HUES64 (cell line): ENCODE data around the gene RLBP1.

Experiments
- H3K27ac ChIP-seq: 2 replicates; pipeline ENCODE4 v1.7.0; 2013; ENCODE audit warnings: low read depth, low read length, inconsistent platforms
- H3K27me3 ChIP-seq: 2 replicates; pipeline ENCODE4 v1.6.1; 2013; ENCODE audit warnings: mild to moderate bottlenecking, low read length; ENCODE audit not compliant: insufficient read depth
- H3K36me3 ChIP-seq: 2 replicates; pipeline ENCODE4 v1.6.1; 2013; ENCODE audit warnings: mild to moderate bottlenecking, low read length; ENCODE audit not compliant: insufficient read depth
- H3K4me1 ChIP-seq: 2 replicates; pipeline ENCODE4 v1.6.1; 2013; ENCODE audit warnings: mild to moderate bottlenecking, low read length, moderate library complexity; ENCODE audit not compliant: insufficient read depth
- H3K4me3 ChIP-seq: 2 replicates; pipeline ENCODE4 v1.5.1; 2013; ENCODE audit warnings: mild to moderate bottlenecking, low read length, moderate library complexity
- H3K9ac ChIP-seq: 2 replicates; pipeline ENCODE4 v1.6.1; 2013; ENCODE audit warnings: mild to moderate bottlenecking, low read depth, low read length
- H3K9me3 ChIP-seq: 2 replicates; pipeline ENCODE4 v1.6.1; 2013; ENCODE audit warnings: low read depth, low read length; ENCODE audit not compliant: insufficient read depth
- WGBS: fragments of 150-250, 120-280 bp; methylation state at CpG from one replicate; pipeline ENCODE4 v1.1.7; 2013; ENCODE audit warnings: missing lambda C conversion rate; 5-methylcytosine and 5-hydroxymethylcytosine counted together

Gene RLBP1

GRCh38 chr15:89227425-89227824, 6.0 kb upstream of the RLBP1 start:
- H3K36me3 ChIP-seq: no peaks in the 10 kb centered on the region
- 70% methylated on average over 7 of the region's 7 CpGs for WGBS
- H3K4me3 ChIP-seq: no peak overlapping the region
- H3K4me1 ChIP-seq: no peaks in the 10 kb centered on the region
- no peaks in the 10 kb centered on the region for H3K9me3 ChIP-seq
- H3K27me3 ChIP-seq: no peaks in the 10 kb centered on the region
- no peak overlapping the region for H3K27ac ChIP-seq
- no peak overlapping the region for H3K9ac ChIP-seq

DNA sequence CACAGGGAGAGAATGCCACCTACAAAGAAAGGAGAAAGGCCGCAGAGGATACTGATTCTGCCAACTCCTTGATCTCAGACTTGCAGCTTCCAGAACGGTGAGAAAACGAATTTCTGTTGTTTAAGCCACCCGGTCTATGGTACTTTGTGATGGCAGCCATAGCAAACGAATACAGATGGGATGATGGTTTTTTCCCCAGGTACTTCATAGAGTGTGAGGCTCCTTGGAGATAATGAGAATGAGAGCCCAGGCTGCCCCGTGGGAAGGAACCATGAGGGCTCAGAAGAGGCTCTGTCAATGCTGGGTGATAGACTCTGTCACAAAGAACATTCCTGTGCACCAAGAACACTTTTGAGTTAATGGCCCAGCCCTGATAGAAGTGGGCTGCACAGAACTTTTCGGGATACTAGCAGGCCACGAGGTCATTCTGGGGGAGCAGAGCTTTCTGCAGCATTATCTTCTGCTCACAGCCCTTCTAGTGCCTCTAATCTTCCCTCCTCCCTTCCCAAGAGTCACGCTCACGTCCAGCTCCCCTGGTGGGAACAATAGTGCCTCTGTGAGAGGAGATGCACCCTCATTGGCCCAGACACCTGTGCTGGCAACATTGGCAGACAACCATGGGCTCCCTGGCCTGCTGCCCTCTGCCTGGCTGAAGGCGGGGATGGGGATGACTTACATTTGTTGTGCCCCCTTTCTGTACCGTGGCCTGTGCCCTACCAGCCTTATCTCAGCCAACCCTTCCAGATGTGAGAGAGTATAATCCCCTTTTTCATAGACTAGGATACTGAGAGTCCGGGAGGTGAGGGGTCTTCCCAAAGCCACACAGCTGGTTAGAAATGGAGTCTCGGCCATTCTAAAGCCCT, 5.2 kb upstream of the RLBP1 start:
- Histone ChIP-seq H3K36me3 (no peaks in the 10 kb centered on the region), H3K9me3 (no peaks in the 10 kb centered on the region), H3K9ac (no peak overlapping the region), H3K27ac (no peak overlapping the region), H3K27me3 (no peaks in the 10 kb centered on the region), H3K4me1 (no peaks in the 10 kb centered on the region), H3K4me3 (no peak overlapping the region)
- 86% methylated on average over 14 of the region's 14 CpGs for WGBS

DNA sequence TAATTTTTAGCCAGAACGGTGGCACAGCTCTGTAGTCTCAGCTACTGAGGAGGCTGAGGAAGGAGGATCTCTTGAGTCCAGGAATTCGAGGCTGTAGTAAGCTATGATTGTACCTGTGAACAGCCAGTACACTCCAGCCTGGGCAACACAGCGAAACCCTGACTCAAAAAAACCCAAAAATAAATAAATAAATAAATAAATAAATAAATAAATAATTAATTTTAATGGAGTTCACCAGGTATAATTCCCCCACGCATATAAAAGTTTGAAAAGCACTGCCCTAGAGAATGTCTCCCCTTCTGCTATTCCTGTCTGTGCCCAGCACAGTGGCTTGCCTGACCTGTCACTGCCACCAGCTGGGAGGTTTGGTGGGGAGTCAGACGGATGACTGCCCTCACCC, 4.2 kb upstream of the RLBP1 start:
- no peak overlapping the region for H3K27ac ChIP-seq
- no peaks in the 10 kb centered on the region for H3K36me3 ChIP-seq
- no peak overlapping the region for H3K4me3 ChIP-seq
- H3K9me3 ChIP-seq: no peaks in the 10 kb centered on the region
- 97% methylated on average over 2 of the region's 5 CpGs for WGBS
- H3K9ac ChIP-seq: no peak overlapping the region
- H3K4me1 ChIP-seq: no peaks in the 10 kb centered on the region
- H3K27me3 ChIP-seq: no peaks in the 10 kb centered on the region

- Histone ChIP-seq H3K36me3 (no peaks in the 10 kb centered on the region), H3K9me3 (no peaks in the 10 kb centered on the region), H3K27me3 (no peaks in the 10 kb centered on the region), H3K9ac (no peak overlapping the region), H3K4me3 (no peak overlapping the region), H3K4me1 (no peaks in the 10 kb centered on the region), H3K27ac (no peak overlapping the region)
- 89% methylated on average over 8 of the region's 8 CpGs for WGBS
Measured at GRCh38 chr15:89218531-89218930, 2.8 kb downstream of the RLBP1 start.

GRCh38 chr15:89217686-89218376, 3.5 kb downstream of the RLBP1 start:
- H3K27me3 ChIP-seq: no peaks in the 10 kb centered on the region
- H3K9ac ChIP-seq: no peak overlapping the region
- no peak overlapping the region for H3K27ac ChIP-seq
- H3K4me1 ChIP-seq: no peaks in the 10 kb centered on the region
- H3K36me3 ChIP-seq: no peaks in the 10 kb centered on the region
- H3K4me3 ChIP-seq: no peak overlapping the region
- 87% methylated on average over 4 of the region's 6 CpGs for WGBS
- H3K9me3 ChIP-seq: no peaks in the 10 kb centered on the region

DNA sequence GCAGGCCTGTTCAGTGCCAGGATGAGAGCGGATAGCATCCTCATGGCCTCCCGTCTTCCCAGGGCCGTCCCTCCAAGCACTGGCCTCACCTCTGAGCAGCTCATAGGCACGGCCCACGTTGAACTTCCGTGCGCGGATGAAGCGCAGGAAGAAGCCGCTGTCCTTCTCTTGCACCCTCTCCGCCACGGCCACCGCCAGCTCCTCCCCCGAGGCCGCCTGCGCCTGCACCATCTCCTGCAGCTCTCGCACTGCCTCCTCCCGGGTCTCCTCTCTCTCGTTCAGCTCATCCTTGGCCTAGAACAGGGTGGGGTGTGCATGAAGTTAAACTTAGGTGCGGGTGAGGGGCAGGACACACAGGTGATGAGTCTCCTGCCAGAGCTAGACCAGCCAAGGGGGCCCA, 4.3 kb downstream of the RLBP1 start:
- no peaks in the 10 kb centered on the region for H3K4me1 ChIP-seq
- H3K4me3 ChIP-seq: no peak overlapping the region
- H3K27me3 ChIP-seq: no peaks in the 10 kb centered on the region
- H3K9ac ChIP-seq: no peak overlapping the region
- H3K36me3 ChIP-seq: no peaks in the 10 kb centered on the region
- 95% methylated on average over 20 of the region's 20 CpGs for WGBS
- H3K27ac ChIP-seq: no peak overlapping the region
- no peaks in the 10 kb centered on the region for H3K9me3 ChIP-seq

DNA sequence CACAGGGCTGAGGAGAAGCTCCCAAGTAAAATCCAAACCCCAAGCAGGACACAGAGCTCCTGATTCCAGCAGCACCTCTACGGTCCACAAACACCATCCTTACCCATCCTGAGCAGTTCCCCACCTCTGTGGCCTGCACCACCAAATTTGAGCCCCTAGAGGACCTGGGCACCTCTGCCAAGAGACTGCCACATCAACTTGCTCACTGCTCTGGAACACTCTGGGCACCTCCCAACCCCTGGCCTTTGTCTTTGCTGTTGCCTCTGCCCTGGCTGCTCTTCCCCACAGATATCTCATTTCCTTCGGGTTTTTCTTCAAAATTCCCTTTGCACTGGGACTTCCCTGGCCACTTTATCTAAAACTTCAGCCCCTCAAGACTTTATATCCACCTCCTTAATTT, 5.8 kb downstream of the RLBP1 start:
- Histone ChIP-seq H3K27me3 (no peaks in the 10 kb centered on the region), H3K9ac (no peak overlapping the region), H3K27ac (no peak overlapping the region), H3K9me3 (no peaks in the 10 kb centered on the region), H3K36me3 (no peaks in the 10 kb centered on the region), H3K4me3 (no peak overlapping the region), H3K4me1 (no peaks in the 10 kb centered on the region)
- 86% methylated on average over 2 of the region's 2 CpGs for WGBS

DNA sequence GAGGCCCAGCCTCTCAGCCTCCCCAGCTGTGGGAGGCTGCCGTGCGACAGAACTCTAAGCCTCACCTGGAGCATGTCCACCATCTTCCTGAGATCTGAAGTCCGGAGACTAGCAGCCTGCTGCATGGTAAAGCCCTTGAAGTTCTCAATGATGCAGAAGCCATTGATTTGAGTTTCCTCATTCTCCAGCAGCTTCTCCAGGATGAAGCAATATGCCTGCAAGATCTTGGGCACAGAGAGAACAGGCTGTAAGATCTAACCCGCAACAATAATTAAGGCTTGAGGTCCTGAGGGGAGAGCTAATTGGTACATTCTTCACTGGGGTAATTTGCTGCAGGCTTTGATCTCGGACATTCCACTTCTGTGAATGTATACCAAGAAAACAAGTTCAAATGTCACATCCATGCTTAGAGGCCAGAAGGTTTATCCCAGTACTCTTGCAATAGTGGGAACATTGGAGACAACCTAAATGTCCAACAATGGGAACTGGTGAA, 9.7 kb downstream of the RLBP1 start:
- WGBS: 95% methylated on average over 5 of the region's 5 CpGs
- no peak overlapping the region for H3K27ac ChIP-seq
- H3K27me3 ChIP-seq: no peaks in the 10 kb centered on the region
- no peaks in the 10 kb centered on the region for H3K9me3 ChIP-seq
- H3K4me1 ChIP-seq: peaks cover 2% of the 10 kb centered on the region; the same call in 1 of the 2 replicates
- no peaks in the 10 kb centered on the region for H3K36me3 ChIP-seq
- no peak overlapping the region for H3K4me3 ChIP-seq
- no peak overlapping the region for H3K9ac ChIP-seq

DNA sequence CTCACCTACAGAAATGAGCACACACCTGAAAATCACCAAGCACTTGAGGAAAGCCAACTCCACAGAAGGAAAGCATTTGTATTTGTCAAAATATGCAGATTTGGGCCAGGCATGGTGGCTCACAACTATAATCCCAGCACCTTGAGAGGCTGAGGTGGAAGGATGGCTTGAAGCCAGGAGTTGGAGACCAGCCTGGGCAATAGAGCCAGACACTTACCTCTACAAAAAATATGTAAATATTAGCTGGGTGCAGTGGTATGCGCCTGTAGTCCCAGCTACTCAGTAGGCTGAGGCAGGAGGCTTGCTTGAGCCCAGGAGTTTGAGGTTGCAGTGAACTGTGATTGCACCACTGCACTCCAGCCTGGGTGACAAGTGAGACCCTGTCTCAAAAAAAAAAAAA, 12.3 kb downstream of the RLBP1 start:
- Histone ChIP-seq H3K27me3 (no peaks in the 10 kb centered on the region), H3K9me3 (no peaks in the 10 kb centered on the region), H3K4me1 (peaks cover 2% of the 10 kb centered on the region; the same call in 1 of the 2 replicates), H3K27ac (no peak overlapping the region), H3K9ac (no peak overlapping the region), H3K36me3 (no peaks in the 10 kb centered on the region), H3K4me3 (no peak overlapping the region)
- WGBS: 96% methylated on average over 1 of the region's 1 CpG

DNA sequence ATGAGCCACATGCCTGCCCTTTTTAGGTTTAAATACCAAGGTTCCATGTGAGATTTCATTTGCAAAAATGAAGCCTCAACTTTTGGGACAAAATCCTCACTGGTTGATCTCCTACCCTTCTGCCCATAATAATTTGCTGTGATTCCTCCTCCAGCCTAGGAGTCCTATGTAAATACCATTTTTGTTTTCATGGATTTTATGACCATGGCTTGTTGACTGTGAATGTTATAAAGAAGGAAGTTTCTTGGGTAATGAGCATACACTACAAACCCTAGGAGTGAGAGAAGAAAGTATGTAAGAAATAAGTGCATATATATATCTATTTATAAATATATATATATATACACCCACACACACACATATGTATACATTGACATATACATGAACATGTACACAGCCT, 13.1 kb downstream of the RLBP1 start:
- Histone ChIP-seq H3K4me3 (no peak overlapping the region), H3K4me1 (peaks cover 2% of the 10 kb centered on the region; the same call in 1 of the 2 replicates), H3K9ac (no peak overlapping the region), H3K27me3 (no peaks in the 10 kb centered on the region), H3K36me3 (no peaks in the 10 kb centered on the region), H3K27ac (no peak overlapping the region), H3K9me3 (no peaks in the 10 kb centered on the region)

DNA sequence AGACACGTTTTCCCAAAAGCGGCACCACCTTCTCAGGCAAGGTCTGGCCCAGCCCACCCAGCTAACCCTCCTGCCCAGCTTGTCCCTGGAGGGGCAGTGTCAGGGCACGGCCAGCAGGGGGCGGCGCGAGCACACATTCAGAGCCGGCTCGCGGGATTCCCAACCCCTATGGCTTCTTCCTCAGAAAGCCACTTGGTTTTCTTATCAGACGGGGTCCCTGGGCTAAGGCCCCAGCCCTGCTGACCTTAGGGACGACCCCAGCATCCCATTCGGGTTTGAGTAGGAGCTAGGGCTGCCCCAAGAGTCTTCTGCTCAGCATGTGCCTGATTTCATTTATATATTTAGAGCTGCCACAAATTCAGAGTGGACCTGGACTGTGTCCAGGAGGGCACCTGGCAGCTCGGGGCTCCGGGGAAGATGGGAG, 14.5 kb downstream of the RLBP1 start:
- H3K36me3 ChIP-seq: no peaks in the 10 kb centered on the region
- H3K4me1 ChIP-seq: peaks cover 9% of the 10 kb centered on the region; the same call in 1 of the 2 replicates
- H3K4me3 ChIP-seq: no peak overlapping the region
- H3K27me3 ChIP-seq: no peaks in the 10 kb centered on the region
- no peaks in the 10 kb centered on the region for H3K9me3 ChIP-seq
- H3K27ac ChIP-seq: no peak overlapping the region
- WGBS: 17% methylated on average over 14 of the region's 14 CpGs
- no peak overlapping the region for H3K9ac ChIP-seq
